C4-2B (cell line): Measurements from ENCODE around the gene FAM3A.
A peak's percentile ranks its signal among the peaks of the same experiment; 100 is the strongest.

Experiments
- H3K27ac ChIP-seq: fragments of 450-650 bp; 2 replicates; pipeline ENCODE4 v1.5.1; 2017
- ZFX ChIP-seq: fragments of 450-650 bp; IDR thresholded peaks from 2 replicates; pipeline ENCODE4 v1.6.1; 2017
- TF ChIP-seq, protein P1 (sequence below): fragments of 450-650 bp; conservative IDR thresholded peaks from 2 replicates; pipeline ENCODE4 v1.5.1; 2017; ENCODE audit warnings: mild to moderate bottlenecking

The FAM3A gene

DNA sequence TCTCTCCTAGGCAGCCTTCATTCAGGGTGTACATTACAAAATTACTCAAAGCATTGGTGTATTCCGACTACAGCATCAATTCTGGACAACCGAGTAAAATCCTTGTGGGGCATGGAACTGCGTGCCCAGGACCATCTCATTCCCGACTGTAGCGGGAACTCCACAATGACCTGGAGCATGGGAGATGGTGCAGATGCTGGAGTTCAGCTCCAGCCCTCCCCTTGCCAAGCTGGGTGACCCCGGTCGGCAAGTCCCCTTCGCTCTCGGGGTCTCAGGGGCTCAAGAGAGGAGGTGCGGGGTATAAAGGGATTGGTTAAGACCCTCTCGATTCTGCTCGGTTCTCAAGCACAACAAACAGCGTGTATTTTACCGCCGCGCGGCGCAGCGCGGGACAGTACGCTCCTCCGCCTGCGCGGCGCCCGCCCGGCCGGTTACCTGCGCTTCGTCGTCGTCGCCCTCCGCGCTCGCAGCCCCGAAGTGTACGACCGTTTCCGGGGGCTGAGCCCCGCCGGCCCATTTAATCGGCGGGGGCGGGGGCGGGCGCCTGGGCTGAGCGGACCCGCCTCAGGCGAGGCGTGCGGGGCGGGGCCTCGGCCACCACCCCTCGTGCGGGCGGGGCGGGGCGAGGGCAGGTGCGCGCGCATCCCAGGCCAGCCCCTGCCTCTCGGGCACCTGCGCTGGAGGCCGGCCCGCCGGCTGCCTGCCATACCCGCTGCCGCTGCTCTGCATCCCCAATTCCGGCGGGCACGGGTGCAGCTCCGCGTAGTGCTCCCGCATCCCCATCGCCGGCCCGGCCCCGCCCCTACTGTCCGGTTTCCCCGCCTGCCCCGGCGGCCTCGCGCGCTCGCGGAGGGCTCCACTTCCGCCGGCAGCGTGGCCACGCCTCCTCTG, 30.6 kb upstream of the FAM3A start, which contains the start of gene G6PD:
Gene G6PD (minus strand): TSS at position 493 of the 891 bp plus-strand sequence. CDS start 691 bp downstream, outside the sequence.
- TF ChIP-seq, protein P1, sequence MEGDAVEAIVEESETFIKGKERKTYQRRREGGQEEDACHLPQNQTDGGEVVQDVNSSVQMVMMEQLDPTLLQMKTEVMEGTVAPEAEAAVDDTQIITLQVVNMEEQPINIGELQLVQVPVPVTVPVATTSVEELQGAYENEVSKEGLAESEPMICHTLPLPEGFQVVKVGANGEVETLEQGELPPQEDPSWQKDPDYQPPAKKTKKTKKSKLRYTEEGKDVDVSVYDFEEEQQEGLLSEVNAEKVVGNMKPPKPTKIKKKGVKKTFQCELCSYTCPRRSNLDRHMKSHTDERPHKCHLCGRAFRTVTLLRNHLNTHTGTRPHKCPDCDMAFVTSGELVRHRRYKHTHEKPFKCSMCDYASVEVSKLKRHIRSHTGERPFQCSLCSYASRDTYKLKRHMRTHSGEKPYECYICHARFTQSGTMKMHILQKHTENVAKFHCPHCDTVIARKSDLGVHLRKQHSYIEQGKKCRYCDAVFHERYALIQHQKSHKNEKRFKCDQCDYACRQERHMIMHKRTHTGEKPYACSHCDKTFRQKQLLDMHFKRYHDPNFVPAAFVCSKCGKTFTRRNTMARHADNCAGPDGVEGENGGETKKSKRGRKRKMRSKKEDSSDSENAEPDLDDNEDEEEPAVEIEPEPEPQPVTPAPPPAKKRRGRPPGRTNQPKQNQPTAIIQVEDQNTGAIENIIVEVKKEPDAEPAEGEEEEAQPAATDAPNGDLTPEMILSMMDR = no peak
- TF ChIP-seq ZFX = no peak
- H3K27ac ChIP-seq = peak within 1 kb of the TSS; percentile 79

DNA sequence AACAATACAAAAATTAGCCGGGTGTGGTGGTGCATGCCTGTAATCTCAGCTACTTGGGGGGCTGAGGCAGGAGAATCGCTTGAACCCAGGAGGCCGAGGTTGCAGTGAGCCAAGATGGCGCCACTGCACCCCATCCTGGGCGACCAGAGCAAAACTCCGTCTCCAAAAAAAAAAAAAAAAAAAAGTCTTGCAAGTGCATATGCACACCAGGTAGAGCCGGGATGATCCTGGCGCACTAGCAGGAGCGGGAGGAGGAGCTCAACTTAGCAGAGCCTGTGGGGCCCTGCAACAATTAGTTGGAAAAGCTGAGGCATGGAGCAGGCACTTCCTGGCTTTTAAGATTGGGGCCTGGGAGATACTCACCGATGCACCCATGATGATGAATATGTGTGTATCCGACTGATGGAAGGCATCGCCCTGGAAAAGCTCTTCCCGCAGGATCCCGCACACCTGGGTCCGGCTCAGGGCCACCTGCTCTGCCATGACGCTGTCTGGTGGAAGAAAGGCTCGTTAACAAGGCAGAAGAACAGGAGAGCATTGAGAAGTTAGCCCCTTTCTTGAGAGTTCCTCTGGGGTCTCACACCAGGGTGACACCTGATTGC, 29.7 kb upstream of the FAM3A start:
- H3K27ac ChIP-seq = peak overlapping the region; percentile 79
- TF ChIP-seq ZFX = no peak
- TF ChIP-seq, protein P1 = no peak

DNA sequence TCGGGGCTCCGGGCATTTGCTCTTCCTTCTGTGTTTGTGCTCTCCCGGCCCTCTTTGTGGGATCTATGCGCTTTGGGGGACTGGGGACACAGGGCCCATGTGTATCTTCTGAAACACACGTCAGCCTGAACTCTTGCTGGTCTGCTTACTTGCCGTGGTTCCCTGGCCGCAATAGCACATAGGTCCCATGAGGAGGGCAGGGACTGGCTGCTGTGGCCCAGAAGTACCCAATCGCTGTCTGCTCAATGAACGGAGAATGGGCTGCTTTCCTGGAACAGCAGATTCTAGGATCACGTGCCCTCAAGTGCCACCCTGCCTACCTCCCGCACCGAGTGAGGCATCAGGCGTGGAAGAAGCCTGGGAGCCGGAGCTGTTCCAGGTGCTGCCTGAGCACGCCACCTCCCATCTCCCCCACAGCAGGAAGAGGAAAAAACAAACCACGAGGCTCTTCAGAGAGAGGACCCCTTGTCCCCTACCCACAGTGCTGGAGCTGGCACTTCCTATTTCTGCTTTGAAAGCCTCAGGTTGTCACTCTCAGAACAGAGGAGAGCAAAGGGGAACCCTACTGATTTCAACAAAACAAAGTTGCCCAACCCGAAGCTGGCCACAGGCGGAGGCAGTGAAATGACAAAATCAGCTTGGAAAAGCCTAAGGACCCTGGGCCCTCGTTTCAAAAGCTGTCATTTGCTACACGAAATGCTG, 26.8 kb upstream of the FAM3A start:
- TF ChIP-seq ZFX = no peak
- TF ChIP-seq, protein P1 = no peak
- peak overlapping the region; percentile 98 for H3K27ac ChIP-seq

DNA sequence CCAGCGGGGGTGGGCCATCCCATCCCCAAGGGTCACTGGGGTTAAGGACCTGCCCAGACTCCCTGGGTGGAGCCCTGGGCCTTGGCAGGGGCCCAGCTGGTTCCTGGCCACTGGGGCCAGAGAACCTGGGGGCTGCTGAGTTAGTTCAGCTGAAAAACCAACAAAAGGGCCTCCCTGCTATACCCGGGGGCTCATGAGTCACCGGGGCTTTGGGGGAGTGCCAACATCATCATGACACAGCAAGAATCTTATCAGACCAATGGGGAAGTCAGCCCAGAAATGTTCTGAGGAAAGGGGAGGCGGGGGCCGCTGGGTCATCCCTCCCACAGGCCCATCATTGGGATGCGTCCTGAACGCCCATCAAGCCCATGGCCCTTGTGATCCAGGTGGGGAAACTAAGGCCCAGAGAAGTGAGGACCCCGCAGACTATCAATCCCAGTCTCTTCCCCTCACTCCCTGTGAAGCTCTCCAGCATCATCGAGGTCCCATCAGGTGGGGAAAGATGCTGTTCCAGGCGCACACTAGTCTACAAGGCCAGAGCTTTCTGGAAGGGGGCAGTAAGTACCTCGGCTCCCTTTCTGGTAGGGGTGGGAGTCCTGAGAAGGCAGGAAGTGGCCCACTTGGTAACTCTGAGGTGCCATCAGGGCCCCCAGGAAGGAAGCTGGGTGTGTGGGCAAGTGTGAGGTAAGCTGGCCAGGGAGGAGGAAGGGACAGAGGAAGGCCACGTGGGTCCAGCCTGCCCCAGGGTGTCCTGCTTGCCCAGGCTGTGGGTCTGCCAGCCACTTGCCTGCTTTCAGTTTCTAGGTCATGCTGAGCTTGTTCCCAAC, 26.1 kb upstream of the FAM3A start:
- no peak for TF ChIP-seq ZFX
- TF ChIP-seq, protein P1 = no peak
- H3K27ac ChIP-seq = peak overlapping the region; percentile 98

DNA sequence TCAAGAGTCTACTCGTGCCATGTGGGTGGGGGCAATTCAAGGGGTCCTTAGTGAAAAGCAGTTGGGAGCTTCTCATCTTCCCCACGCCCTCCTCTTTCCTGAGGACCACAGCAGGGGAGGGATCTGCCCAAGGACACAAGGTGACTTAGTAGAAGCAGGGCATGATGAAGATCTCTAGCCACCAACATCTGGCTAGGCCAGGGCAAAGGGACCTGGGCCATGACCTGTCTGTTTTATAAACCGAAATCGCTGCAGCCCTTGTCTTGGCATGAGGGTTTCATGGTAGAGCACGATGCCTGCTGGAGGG, 25.5 kb upstream of the FAM3A start:
- TF ChIP-seq ZFX = no peak
- TF ChIP-seq, protein P1 = no peak
- peak overlapping the region; percentile 98 for H3K27ac ChIP-seq

DNA sequence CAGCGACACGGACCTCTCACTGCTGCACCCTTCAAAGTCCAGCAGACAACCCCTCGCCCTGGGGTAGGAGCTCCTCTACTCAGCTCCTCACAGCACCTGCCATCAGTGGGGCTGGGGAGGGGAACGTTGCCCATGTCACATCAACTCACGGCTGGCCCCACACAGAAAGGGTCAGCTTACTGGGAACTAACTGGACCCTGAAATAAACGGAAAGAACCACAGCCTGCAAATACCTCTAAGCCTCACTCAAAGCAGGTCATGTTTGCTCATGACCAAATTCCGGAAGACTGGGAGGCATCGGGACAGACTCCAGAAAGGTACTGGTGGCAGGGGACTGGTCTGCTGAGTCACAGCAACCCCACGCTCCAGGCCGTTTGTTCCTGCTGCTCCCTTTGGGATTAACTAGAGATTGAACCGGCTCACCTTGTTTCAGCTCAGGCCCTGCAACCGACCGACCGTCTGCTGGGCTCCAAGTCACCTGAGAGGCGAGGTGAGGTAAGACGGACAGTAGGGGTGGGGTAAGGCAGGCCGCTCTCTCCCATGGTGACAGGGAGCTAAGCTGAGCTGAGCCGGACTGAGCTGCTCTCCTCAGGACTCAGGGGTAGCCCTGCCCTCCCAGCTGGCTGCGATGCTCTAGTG, 25.0 kb upstream of the FAM3A start:
- TF ChIP-seq ZFX = no peak
- TF ChIP-seq, protein P1 = no peak
- peak overlapping the region; percentile 98 for H3K27ac ChIP-seq

DNA sequence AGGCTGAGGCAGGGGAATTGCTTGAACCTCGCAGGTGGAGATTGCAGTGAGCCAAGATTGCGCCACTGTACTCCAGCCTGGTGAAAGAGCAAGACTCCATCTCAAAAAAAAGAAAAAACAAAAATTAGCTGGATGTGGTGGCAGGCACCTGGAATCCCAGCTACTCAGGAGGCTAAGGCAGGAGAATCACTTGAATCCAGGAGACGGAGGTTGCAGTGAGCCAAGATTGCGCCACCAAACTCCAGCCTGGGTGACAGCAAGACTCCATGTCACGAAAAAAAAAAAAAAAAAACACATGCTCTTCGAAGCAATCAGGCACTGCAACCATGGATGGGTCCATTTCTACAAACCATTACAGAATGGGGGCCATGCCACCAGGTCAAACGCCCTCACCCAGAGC, 24.3 kb upstream of the FAM3A start:
- H3K27ac ChIP-seq = peak overlapping the region; percentile 98
